RWPE1 (cell line): ENCODE measurements around the gene ADAM12.

Experiments used
- CTCF ChIA-PET: fragments of 350-600 bp; sonication (Branson Sonifier 250); formaldehyde crosslinking; extraction: SDS; loops from one replicate; lab custom pipeline; 2021; lab: Yijun Ruan, JAX
- POLR2A ChIA-PET: fragments of 400-600 bp; formaldehyde crosslinking; extraction: SDS; loops from one replicate; lab custom pipeline; 2020; ENCODE audit warnings: antibody characterized with exemption; ENCODE audit not compliant: low non-redundant PET; lab: Yijun Ruan, JAX
- DNase-seq: peaks from one replicate; pipeline ENCODE4 v3.0.0; 2012; ENCODE audit warnings: low spot score
- H3K27ac ChIP-seq: fragments of 450-650 bp; 2 replicates; pipeline ENCODE4 v1.5.1; 2017
- TF ChIP-seq, protein P1 (sequence below): fragments of 450-650 bp; conservative IDR thresholded peaks from 2 replicates; pipeline ENCODE4 v1.5.1; 2017; ENCODE audit warnings: low read depth, mild to moderate bottlenecking

ADAM12 gene

GRCh38 chr10:125995726-125996304, 392.5 kb downstream of the ADAM12 start:
- CTCF ChIA-PET = interaction anchor here (0.6 kb wide), 1 partner anchor 39 kb away, joined by 3 read pairs; no protein-coding TSS in a partner anchor
- POLR2A ChIA-PET = no interaction called here
- DNase-seq = no peak
- TF ChIP-seq, protein P1, sequence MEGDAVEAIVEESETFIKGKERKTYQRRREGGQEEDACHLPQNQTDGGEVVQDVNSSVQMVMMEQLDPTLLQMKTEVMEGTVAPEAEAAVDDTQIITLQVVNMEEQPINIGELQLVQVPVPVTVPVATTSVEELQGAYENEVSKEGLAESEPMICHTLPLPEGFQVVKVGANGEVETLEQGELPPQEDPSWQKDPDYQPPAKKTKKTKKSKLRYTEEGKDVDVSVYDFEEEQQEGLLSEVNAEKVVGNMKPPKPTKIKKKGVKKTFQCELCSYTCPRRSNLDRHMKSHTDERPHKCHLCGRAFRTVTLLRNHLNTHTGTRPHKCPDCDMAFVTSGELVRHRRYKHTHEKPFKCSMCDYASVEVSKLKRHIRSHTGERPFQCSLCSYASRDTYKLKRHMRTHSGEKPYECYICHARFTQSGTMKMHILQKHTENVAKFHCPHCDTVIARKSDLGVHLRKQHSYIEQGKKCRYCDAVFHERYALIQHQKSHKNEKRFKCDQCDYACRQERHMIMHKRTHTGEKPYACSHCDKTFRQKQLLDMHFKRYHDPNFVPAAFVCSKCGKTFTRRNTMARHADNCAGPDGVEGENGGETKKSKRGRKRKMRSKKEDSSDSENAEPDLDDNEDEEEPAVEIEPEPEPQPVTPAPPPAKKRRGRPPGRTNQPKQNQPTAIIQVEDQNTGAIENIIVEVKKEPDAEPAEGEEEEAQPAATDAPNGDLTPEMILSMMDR = no peak
- no peak overlapping the region for H3K27ac ChIP-seq

GRCh38 chr10:125994601-125995000, 393.7 kb downstream of the ADAM12 start:
- CTCF ChIA-PET = interaction anchor here (0.7 kb wide), 2 partner anchors 574 to 1488 kb away, joined by 3 to 5 read pairs; no protein-coding TSS in a partner anchor
- DNase-seq = no peak
- no peak overlapping the region for H3K27ac ChIP-seq
- POLR2A ChIA-PET = no interaction called here
- TF ChIP-seq, protein P1 = no peak

- CTCF ChIA-PET = interaction anchor here (0.6 kb wide), 1 partner anchor 25 kb away, joined by 4 read pairs; no protein-coding TSS in a partner anchor
- POLR2A ChIA-PET = no interaction called here
Observed at GRCh38 chr10:125992254-125992653, 396.0 kb downstream of the ADAM12 start.

DNA sequence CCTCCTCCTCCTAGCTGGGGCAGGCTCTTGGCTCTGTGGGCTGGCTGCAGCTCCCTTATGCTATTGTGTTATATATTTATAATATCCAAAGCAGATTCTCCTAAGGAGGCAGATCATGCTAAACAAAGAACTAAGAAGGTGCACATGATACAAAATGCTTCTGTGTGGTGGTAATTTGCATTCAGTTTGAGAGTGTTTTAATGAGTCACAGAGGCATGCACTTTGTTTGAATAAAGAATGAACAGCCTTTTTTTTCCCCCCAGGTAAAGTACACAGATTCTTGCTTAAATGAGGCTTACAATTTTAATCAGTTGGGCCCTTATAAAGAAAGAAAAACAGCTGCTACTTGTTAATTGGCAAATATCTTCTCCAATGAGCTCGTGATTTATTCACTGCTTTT, 396.9 kb downstream of the ADAM12 start:
- DNase-seq = no peak
- ChIA-PET CTCF (no interaction called here), POLR2A (no interaction called here)
- no peak overlapping the region for H3K27ac ChIP-seq
- TF ChIP-seq, protein P1 = no peak

More at GRCh38 chr10:125992254-125992653, 396.0 kb downstream of the ADAM12 start:
- no peak overlapping the region for H3K27ac ChIP-seq
- TF ChIP-seq, protein P1 = no peak
- no peak for DNase-seq

GRCh38 chr10:125990974-125991373, 397.3 kb downstream of the ADAM12 start:
- H3K27ac ChIP-seq = no peak overlapping the region
- CTCF ChIA-PET = no interaction called here
- TF ChIP-seq, protein P1 = no peak
- DNase-seq = no peak
- POLR2A ChIA-PET = no interaction called here

DNA sequence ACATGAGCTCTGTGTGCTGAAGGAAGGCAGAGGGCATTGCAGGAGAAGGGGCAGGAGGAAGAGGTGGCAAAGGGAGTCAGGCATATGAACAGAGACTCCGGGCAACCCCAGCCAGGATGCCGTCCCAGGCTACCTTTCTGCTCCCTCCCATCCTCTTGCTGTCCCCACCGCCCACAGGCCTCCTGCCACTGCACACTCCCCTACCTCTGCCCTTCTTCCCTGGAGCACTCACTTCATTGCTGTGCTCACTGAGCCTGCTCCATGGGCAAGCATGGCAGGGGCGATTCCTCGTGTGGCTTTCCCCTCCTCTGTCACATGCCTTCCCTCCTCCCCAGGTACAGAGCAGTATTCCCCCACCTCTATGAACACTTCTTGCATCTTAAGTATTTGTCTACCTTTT, 398.5 kb downstream of the ADAM12 start:
- DNase-seq = no peak
- TF ChIP-seq, protein P1 = no peak
- no peak overlapping the region for H3K27ac ChIP-seq
- POLR2A ChIA-PET = no interaction called here
- CTCF ChIA-PET = no interaction called here
